ENCODE results near the gene CD82. TPM values are rescaled to one million over a fixed set of nuclear protein-coding genes. Genes with fewer than 3 reads are reported as not detected.
"Not testable (repeated sequence)": the region's sequence is repeated elsewhere in the genome, so short reads cannot be mapped to it uniquely, and the experiment has no call there.

CD82 gene
- total RNA-seq, 1 donor from 2014 or later = 34.3 TPM

GRCh38 chr11:44633641-44634040 is 68.2 kb downstream of the CD82 start:
- DNase-seq = no peak

GRCh38 chr11:44634401-44635281 is 69.2 kb downstream of the CD82 start:
- no peak for DNase-seq

- DNase-seq = no peak
Measured at GRCh38 chr11:44637487-44637886, 72.0 kb downstream of the CD82 start.

- no peak for DNase-seq
Measured at GRCh38 chr11:44638032-44638431, 72.6 kb downstream of the CD82 start.

GRCh38 chr11:44643217-44643616 is 77.8 kb downstream of the CD82 start:
- DNase-seq = no peak

- no peak for DNase-seq
Measured at GRCh38 chr11:44645827-44646226, 80.4 kb downstream of the CD82 start.

GRCh38 chr11:44647255-44647955 is 81.9 kb downstream of the CD82 start:
- DNase-seq = not testable (repeated sequence)

- no peak for DNase-seq
Measured at GRCh38 chr11:44648109-44648508, 82.6 kb downstream of the CD82 start.

- no peak for DNase-seq
Measured at GRCh38 chr11:44651535-44652155, 86.2 kb downstream of the CD82 start.

GRCh38 chr11:44652901-44653644 is 87.6 kb downstream of the CD82 start:
- DNase-seq = no peak

- DNase-seq = no peak
Measured at GRCh38 chr11:44654057-44654456, 88.6 kb downstream of the CD82 start.

- no peak for DNase-seq
Measured at GRCh38 chr11:44654596-44654995, 89.1 kb downstream of the CD82 start.

- DNase-seq = no peak
Measured at GRCh38 chr11:44657836-44658505, 92.5 kb downstream of the CD82 start.

GRCh38 chr11:44658506-44658850 is 93.0 kb downstream of the CD82 start:
- no peak for DNase-seq

GRCh38 chr11:44659641-44660040 is 94.2 kb downstream of the CD82 start:
- DNase-seq = no peak

- DNase-seq = not testable (repeated sequence)
Measured at GRCh38 chr11:44660535-44660934, 95.1 kb downstream of the CD82 start.

GRCh38 chr11:44661311-44661717 is 95.9 kb downstream of the CD82 start:
- DNase-seq = no peak

Measured in skin of body (tissue), 2 donors.